GM12872 (cell line): ENCODE data around the gene RSBN1L.

ENCODE experiments used
- CTCF ChIP-seq: IDR thresholded peaks from 3 replicates; pipeline ENCODE4 v1.5.1; 2011; ENCODE audit warnings: low read depth, mild to moderate bottlenecking, low read length, moderate library complexity; ENCODE audit not compliant: insufficient read depth

The RSBN1L gene

GRCh38 chr7:77674878-77675277 lies 21.4 kb upstream of the RSBN1L start:
- TF ChIP-seq CTCF: no peak

- no peak for TF ChIP-seq CTCF
Observed at GRCh38 chr7:77679608-77680007, 16.7 kb upstream of the RSBN1L start.

- no peak for TF ChIP-seq CTCF
Observed at GRCh38 chr7:77680266-77680665, 16.0 kb upstream of the RSBN1L start.

- TF ChIP-seq CTCF: no peak
Observed at GRCh38 chr7:77684030-77684429, 12.2 kb upstream of the RSBN1L start.

GRCh38 chr7:77685233-77685632 lies 11.0 kb upstream of the RSBN1L start:
- TF ChIP-seq CTCF: no peak

GRCh38 chr7:77687100-77687746 lies 9.0 kb upstream of the RSBN1L start:
- no peak for TF ChIP-seq CTCF

GRCh38 chr7:77687747-77688144 lies 8.5 kb upstream of the RSBN1L start:
- TF ChIP-seq CTCF: no peak
